GM21447 (cell line): Measurements from ENCODE around the gene MAT2A.
"Not testable (repeated sequence)": the region's sequence is repeated elsewhere in the genome, so short reads cannot be mapped to it uniquely, and the experiment has no call there.

ENCODE experiments used
- ATAC-seq: cut with Tn5 transposase; IDR thresholded peaks from one replicate; pipeline ENCODE4 v1.9.1; 2021; ENCODE audit not compliant: unreplicated experiment

Gene MAT2A

GRCh38 chr2:85547089-85547858 lies 8.3 kb downstream of the MAT2A start:
- ATAC-seq = no peak

- ATAC-seq = no peak
Observed at GRCh38 chr2:85547859-85548607, 9.1 kb downstream of the MAT2A start.

GRCh38 chr2:85548608-85548900 lies 9.6 kb downstream of the MAT2A start:
- no peak for ATAC-seq

GRCh38 chr2:85549095-85549494 lies 10.1 kb downstream of the MAT2A start:
- no peak for ATAC-seq

GRCh38 chr2:85549826-85550225 lies 10.9 kb downstream of the MAT2A start:
- no peak for ATAC-seq

GRCh38 chr2:85550486-85550885 lies 11.5 kb downstream of the MAT2A start:
- ATAC-seq = no peak

- peak; percentile 76 for ATAC-seq
Observed at GRCh38 chr2:85551698-85552678, 13.0 kb downstream of the MAT2A start.

- no peak for ATAC-seq
Observed at GRCh38 chr2:85553184-85553583, 14.2 kb downstream of the MAT2A start.

- ATAC-seq = no peak
Observed at GRCh38 chr2:85554980-85555612, 16.1 kb downstream of the MAT2A start.

GRCh38 chr2:85557130-85557529 lies 18.2 kb downstream of the MAT2A start:
- ATAC-seq = no peak

- ATAC-seq = no peak
Observed at GRCh38 chr2:85558160-85558559, 19.2 kb downstream of the MAT2A start.

GRCh38 chr2:85560403-85560726 lies 21.4 kb downstream of the MAT2A start:
- not testable (repeated sequence) for ATAC-seq

- peak; percentile 20 for ATAC-seq
Observed at GRCh38 chr2:85560812-85561279, 21.9 kb downstream of the MAT2A start.

- ATAC-seq = peak; percentile 89
Observed at GRCh38 chr2:85561280-85562212, 22.6 kb downstream of the MAT2A start, which contains the start of gene GGCX. GGCX (minus strand) TSS chr2:85561493; CDS start chr2:85561428, 65 bp downstream.

GRCh38 chr2:85564144-85564563 lies 25.2 kb downstream of the MAT2A start:
- ATAC-seq = no peak

- no peak for ATAC-seq
Observed at GRCh38 chr2:85566265-85566664, 27.3 kb downstream of the MAT2A start.

GRCh38 chr2:85575739-85576138 lies 36.8 kb downstream of the MAT2A start:
- ATAC-seq = no peak

- no peak for ATAC-seq
Observed at GRCh38 chr2:85577063-85577385, 38.1 kb downstream of the MAT2A start.

- ATAC-seq = peak; percentile 68
Observed at GRCh38 chr2:85577386-85578242, 38.6 kb downstream of the MAT2A start, which contains the start of gene VAMP8. VAMP8 (plus strand) TSS chr2:85577586; CDS start chr2:85577647, 61 bp downstream.
